MCF 10A (cell line): ENCODE data around the gene GSDMA. TPM values are rescaled to one million over a fixed set of nuclear protein-coding genes. Genes with fewer than 3 reads are reported as not detected.

ENCODE experiments used
- BruUV-seq: library from RNA; stranded (reverse); fragments of 400-500 nt; replicated peaks from 2 replicates; lab custom pipeline; 2021; lab: Mats Ljungman, UMichigan
- CTCF ChIA-PET: fragments of 300-600 bp; sonication (Branson Sonifier 250); formaldehyde crosslinking; extraction: SDS; loops from one replicate; lab custom pipeline; 2021; ENCODE audit warnings: antibody characterized with exemption, inconsistent platforms; lab: Yijun Ruan, JAX
- POLR2A ChIA-PET: fragments of 300-600, 350-650 bp; sonication (Branson Sonifier 250); formaldehyde crosslinking; extraction: SDS; loops from one replicate; lab custom pipeline; 2020; ENCODE audit warnings: antibody characterized with exemption, inconsistent platforms; lab: Yijun Ruan, JAX
- DNase-seq: peaks from one replicate; pipeline ENCODE4 v3.0.0-alpha.2; 2018; ENCODE audit not compliant: unreplicated experiment
- H3K27ac Mint-ChIP-seq: one replicate; pipeline ENCODE4 v1.8.0; 2022; ENCODE audit warnings: mild to moderate bottlenecking, low read depth, mixed read lengths; ENCODE audit not compliant: unreplicated experiment
- H3K27me3 Mint-ChIP-seq: one replicate; pipeline ENCODE4 v1.8.0; 2022; ENCODE audit warnings: mixed read lengths; ENCODE audit not compliant: insufficient read depth, unreplicated experiment
- H3K36me3 Mint-ChIP-seq: one replicate; pipeline ENCODE4 v1.8.0; 2022; ENCODE audit warnings: mild to moderate bottlenecking, moderate library complexity, mixed read lengths; ENCODE audit not compliant: insufficient read depth, unreplicated experiment
- H3K4me1 Mint-ChIP-seq: one replicate; pipeline ENCODE4 v1.8.0; 2022; ENCODE audit warnings: mixed read lengths; ENCODE audit not compliant: insufficient read depth, unreplicated experiment
- H3K4me3 Mint-ChIP-seq: one replicate; pipeline ENCODE4 v1.8.0; 2022; ENCODE audit warnings: mild to moderate bottlenecking, moderate library complexity, mixed read lengths; ENCODE audit not compliant: unreplicated experiment
- H3K9me3 Mint-ChIP-seq: one replicate; pipeline ENCODE4 v1.8.0; 2022; ENCODE audit warnings: mixed read lengths; ENCODE audit not compliant: unreplicated experiment
- intact Hi-C: fragments of 100-400 bp; cut with micrococcal nuclease; formaldehyde crosslinking; loops from 2 replicates; pipeline ENCODE4 v1.14.1; 2022
- total RNA-seq: library from RNA; stranded (reverse); gene quantifications from 2 replicates; pipeline ENCODE4 v1.2.3, GENCODE V29; 2022
- TF ChIP-seq, protein P1 (sequence below): fragments of 200-600 bp; IDR thresholded peaks from one replicate; pipeline ENCODE4 v1.8.0; 2022; ENCODE audit warnings: antibody characterized with exemption, mild to moderate bottlenecking; ENCODE audit not compliant: unreplicated experiment

The GSDMA gene
- total RNA-seq, 1 experiment from 2014 or later, result 0.77 TPM

DNA sequence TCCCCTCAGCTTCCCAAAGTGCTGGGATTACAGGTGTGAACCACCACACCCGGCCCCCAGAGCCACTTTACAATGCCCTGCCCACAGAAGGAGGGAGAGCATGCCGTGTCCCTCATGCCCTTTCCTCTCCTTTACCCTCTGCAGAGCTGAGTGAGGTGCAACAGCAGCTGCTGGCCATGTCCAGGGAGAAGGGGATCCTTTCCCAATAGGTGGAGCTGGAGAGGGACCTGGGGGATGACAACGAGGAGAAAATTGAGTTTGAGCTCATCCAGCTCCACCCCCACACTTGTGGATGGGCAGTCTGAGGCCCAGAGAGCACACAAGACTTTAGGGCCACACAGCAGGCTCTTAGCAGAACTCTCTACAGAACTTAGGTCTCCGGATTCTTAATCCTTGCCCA is 7.9 kb upstream of the GSDMA start:
- H3K4me1 Mint-ChIP-seq, result peaks cover 8% of the 10 kb centered on the region
- TF ChIP-seq, protein P1, sequence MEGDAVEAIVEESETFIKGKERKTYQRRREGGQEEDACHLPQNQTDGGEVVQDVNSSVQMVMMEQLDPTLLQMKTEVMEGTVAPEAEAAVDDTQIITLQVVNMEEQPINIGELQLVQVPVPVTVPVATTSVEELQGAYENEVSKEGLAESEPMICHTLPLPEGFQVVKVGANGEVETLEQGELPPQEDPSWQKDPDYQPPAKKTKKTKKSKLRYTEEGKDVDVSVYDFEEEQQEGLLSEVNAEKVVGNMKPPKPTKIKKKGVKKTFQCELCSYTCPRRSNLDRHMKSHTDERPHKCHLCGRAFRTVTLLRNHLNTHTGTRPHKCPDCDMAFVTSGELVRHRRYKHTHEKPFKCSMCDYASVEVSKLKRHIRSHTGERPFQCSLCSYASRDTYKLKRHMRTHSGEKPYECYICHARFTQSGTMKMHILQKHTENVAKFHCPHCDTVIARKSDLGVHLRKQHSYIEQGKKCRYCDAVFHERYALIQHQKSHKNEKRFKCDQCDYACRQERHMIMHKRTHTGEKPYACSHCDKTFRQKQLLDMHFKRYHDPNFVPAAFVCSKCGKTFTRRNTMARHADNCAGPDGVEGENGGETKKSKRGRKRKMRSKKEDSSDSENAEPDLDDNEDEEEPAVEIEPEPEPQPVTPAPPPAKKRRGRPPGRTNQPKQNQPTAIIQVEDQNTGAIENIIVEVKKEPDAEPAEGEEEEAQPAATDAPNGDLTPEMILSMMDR, result no peak
- ChIA-PET CTCF (interaction anchor here (0.6 to 1.9 kb wide), 4 partner anchors 25 to 1451 kb away, joined by 3 to 12 read pairs (median 4); partner anchors contain the start of gene PSMD3), POLR2A (interaction anchor here (0.7 to 3.4 kb wide), 2 partner anchors 25 to 218 kb away, joined by 3 to 24 read pairs; partner anchors contain the start of gene PSMD3)
- BruUV-seq, result no TSS peak
- DNase-seq, result no peak
- intact Hi-C loops, result no loop called here
- no peak overlapping the region for H3K4me3 Mint-ChIP-seq
- H3K27me3 Mint-ChIP-seq, result peaks cover 22% of the 10 kb centered on the region
- H3K36me3 Mint-ChIP-seq, result no peaks in the 10 kb centered on the region
- no peaks in the 10 kb centered on the region for H3K9me3 Mint-ChIP-seq
- H3K27ac Mint-ChIP-seq, result no peak overlapping the region

DNA sequence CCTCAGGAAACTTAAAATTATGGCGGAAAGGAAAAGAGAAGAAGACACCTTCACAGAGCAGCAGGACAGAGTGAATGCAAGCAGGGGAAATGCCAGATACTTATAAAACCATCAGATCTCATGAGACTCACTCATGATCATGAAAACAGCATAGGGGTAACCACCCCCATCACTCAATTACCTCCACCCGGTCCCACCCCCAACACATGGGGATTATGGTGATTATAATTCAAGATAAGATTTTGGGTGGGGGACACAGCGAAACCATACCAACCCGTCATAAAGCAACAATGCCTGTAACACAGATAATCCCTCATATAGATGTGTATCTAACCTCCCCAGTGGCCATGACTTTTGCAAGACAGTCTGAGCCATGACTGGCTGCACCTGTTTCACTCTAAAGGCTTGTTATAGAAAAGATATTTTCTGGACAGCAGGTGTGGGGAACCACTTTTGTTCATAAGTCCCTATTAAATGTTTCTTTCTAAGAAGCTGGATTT is 7.0 kb upstream of the GSDMA start:
- H3K27ac Mint-ChIP-seq, result no peak overlapping the region
- ChIA-PET POLR2A (no interaction called here), CTCF (interaction anchor here (0.6 to 4.4 kb wide), 3 partner anchors 24 to 226 kb away, joined by 3 to 69 read pairs (median 12); partner anchors contain the start of gene PSMD3)
- no peaks in the 10 kb centered on the region for H3K9me3 Mint-ChIP-seq
- no peaks in the 10 kb centered on the region for H3K36me3 Mint-ChIP-seq
- no peak overlapping the region for H3K4me3 Mint-ChIP-seq
- intact Hi-C loops, result no loop called here
- H3K4me1 Mint-ChIP-seq, result peaks cover 8% of the 10 kb centered on the region
- H3K27me3 Mint-ChIP-seq, result peaks cover 16% of the 10 kb centered on the region
- no TSS peak for BruUV-seq
- TF ChIP-seq, protein P1, result no peak
- DNase-seq, result no peak

DNA sequence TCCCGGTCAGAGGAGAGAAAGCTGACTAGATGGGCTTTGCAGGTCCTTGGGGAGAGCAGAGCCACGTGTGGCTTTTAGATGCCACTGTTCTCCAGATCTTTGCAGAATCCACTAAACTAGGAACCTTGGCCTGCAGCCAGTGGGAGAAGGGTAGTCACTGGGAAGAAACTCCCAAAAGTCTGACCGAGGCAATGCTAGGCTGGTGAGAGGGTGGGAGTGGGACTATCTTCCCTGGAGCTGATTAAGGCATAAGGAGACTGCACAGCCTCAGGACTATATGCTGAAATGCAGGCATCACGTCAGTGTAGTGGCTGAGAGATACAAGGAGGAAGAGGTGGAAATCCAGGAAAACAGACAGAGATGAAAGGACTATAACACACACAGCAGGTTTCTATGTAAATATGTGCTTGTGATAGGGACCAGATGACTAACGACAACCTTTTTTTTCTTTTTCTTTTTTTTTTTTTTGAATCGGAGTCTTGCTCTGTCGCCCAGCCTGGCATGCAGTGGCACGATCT is 2.2 kb upstream of the GSDMA start:
- no peak overlapping the region for H3K27ac Mint-ChIP-seq
- H3K9me3 Mint-ChIP-seq, result no peaks in the 10 kb centered on the region
- POLR2A ChIA-PET, result interaction anchor here (0.9 to 6.3 kb wide), 2 partner anchors 19 to 88 kb away, joined by 3 to 38 read pairs; partner anchors contain the start of gene PSMD3
- BruUV-seq, result no TSS peak
- H3K27me3 Mint-ChIP-seq, result no peaks in the 10 kb centered on the region
- DNase-seq, result no peak
- H3K4me1 Mint-ChIP-seq, result peaks cover 14% of the 10 kb centered on the region
- H3K4me3 Mint-ChIP-seq, result no peak overlapping the region
- no peaks in the 10 kb centered on the region for H3K36me3 Mint-ChIP-seq
- intact Hi-C loops, result no loop called here
- TF ChIP-seq, protein P1, result no peak
- CTCF ChIA-PET, result interaction anchor here (0.6 to 2.8 kb wide), 4 partner anchors 12 to 339 kb away, joined by 3 to 16 read pairs (median 4); partner anchors contain the start of gene PSMD3

DNA sequence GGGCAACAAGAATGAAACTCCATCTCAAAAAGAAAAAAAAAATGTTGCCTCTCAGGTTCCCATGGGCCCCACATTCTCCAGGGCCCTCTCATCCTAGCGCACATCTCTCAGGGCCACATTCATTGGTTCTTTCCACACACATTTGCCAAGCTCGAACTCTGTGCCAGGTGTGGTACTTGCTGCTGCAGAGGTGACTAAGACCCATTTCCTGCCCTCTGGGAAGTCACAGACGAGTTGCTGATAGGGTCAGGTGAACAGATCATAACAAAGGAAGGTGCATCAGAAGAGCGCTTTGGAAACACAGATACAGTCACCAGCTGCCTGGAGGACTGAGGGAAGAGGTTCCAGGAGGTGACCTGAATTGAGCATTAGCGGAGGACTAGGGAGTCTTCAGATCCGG is 1.0 kb downstream of the GSDMA start:
- H3K36me3 Mint-ChIP-seq, result no peaks in the 10 kb centered on the region
- BruUV-seq, result no TSS peak

More for the DNA sequence above, 1.0 kb downstream of the GSDMA start:
- Mint-ChIP-seq H3K4me1 (peaks cover 17% of the 10 kb centered on the region), H3K9me3 (no peaks in the 10 kb centered on the region), H3K4me3 (no peak overlapping the region), H3K27me3 (peaks cover 6% of the 10 kb centered on the region), H3K27ac (no peak overlapping the region)
- POLR2A ChIA-PET, result interaction anchor here (0.7 to 6.3 kb wide), 2 partner anchors 16 to 136 kb away, joined by 4 to 38 read pairs; partner anchors contain the start of gene PSMD3
- peak; percentile 77 for DNase-seq
- CTCF ChIA-PET, result interaction anchor here (0.6 kb wide), 1 partner anchor 147 kb away, joined by 4 read pairs; no protein-coding TSS in a partner anchor
- TF ChIP-seq, protein P1, result no peak
- intact Hi-C loops, result no loop called here
